Mucosa of rectum (tissue), 2 donors: ENCODE data around the gene MAGEB18.

Experiments
- H3K27ac ChIP-seq, 2 donors: one replicate each; pipeline ENCODE4 v1.7.0; 2013; ENCODE audit warnings: inconsistent platforms in 2 of 2, low read depth in 2 of 2, low read length in 2 of 2
- H3K27me3 ChIP-seq, 2 donors: one replicate each; pipeline ENCODE4 v1.7.0; 2013; ENCODE audit warnings: low read length in 2 of 2; ENCODE audit not compliant: control insufficient read depth in 2 of 2, insufficient read depth in 2 of 2
- H3K36me3 ChIP-seq, 2 donors: one replicate each; pipeline ENCODE4 v1.7.0; 2013; ENCODE audit warnings: low read length in 2 of 2; ENCODE audit not compliant: control insufficient read depth in 2 of 2, insufficient read depth in 2 of 2
- H3K4me1 ChIP-seq, 2 donors: one replicate each; pipeline ENCODE4 v1.7.0; 2013; ENCODE audit warnings: low read length in 2 of 2, mild to moderate bottlenecking in 1 of 2; ENCODE audit not compliant: control insufficient read depth in 2 of 2, insufficient read depth in 2 of 2
- H3K4me3 ChIP-seq, 2 donors: one replicate each; pipeline ENCODE4 v1.7.0; 2013; ENCODE audit warnings: low read length in 2 of 2
- H3K9ac ChIP-seq, 2 donors: one replicate each; pipeline ENCODE4 v1.7.0; 2013; ENCODE audit warnings: low read length in 2 of 2, low read depth in 1 of 2, mild to moderate bottlenecking in 1 of 2
- H3K9me3 ChIP-seq, 2 donors: one replicate each; pipeline ENCODE4 v1.7.0; 2013; ENCODE audit warnings: low read length in 2 of 2; ENCODE audit not compliant: control insufficient read depth in 2 of 2
- donor health status: healthy.
- donor health status: Normal muscosa, but diverticular disease.

MAGEB18 gene

DNA sequence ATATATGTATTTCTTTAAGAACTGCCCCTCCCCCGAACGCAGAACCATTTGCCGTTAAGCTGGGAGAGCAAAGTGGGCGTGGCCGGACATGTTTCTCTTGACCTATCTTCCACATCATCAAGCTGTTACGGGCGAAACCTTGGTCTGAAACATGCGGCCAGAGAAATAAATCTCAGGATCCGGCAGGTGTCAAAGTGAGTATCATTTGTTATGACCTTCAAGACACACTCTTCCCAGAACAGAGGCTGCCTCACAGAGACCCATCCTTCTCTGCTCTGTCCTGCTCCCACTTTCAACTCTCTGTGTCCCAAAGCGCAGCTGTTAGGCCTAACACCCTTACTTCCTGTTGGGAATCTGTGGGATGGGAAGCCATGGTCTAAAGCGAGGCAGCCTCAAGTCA is at the start of gene MAGEB18:
TSS of gene MAGEB18 (plus strand) at position 70 of the 400 bp plus-strand sequence. CDS start 643 bp downstream, outside the sequence.
- no peak within 1 kb of the TSS for H3K9ac ChIP-seq
- H3K9me3 ChIP-seq: no peaks in the 10 kb centered on the region
- H3K36me3 ChIP-seq: no peaks in the 10 kb centered on the region
- H3K4me3 ChIP-seq: no peak within 1 kb of the TSS
- no peak within 1 kb of the TSS for H3K27ac ChIP-seq
- no peaks in the 10 kb centered on the region for H3K4me1 ChIP-seq
- no peaks in the 10 kb centered on the region for H3K27me3 ChIP-seq

DNA sequence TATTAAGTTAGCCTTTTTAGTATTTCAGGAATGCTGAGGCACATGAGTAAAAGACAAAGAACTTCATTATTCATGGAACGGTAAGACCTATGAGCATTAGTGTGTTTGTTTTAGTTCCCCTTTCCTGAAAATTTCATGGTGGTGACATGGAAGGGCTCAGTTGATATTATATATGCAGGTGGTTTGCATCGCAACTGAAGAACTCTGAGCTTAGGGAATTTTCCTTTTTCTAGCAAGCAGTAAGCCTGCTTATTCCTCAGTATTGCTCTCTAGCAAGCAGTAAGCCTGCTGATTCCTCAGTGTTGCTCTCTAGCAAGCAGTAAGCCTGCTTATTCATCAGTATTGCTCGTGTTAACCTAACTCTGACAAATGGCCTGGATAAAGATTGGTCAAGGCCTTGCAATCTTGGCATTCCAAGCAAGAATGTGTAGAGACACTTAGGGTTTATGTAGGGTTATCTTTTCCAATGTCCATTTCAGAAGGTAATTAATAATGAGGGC is 37.7 kb upstream of the MAGEB18 start:
- H3K4me3 ChIP-seq: no peak overlapping the region
- H3K9ac ChIP-seq: no peak overlapping the region
- no peaks in the 10 kb centered on the region for H3K9me3 ChIP-seq
- H3K27me3 ChIP-seq: no peaks in the 10 kb centered on the region
- no peaks in the 10 kb centered on the region for H3K4me1 ChIP-seq
- no peak overlapping the region for H3K27ac ChIP-seq
- H3K36me3 ChIP-seq: no peaks in the 10 kb centered on the region

GRCh38 chrX:26109142-26109541 is 29.0 kb upstream of the MAGEB18 start:
- Histone ChIP-seq H3K27ac (no peak overlapping the region), H3K4me3 (no peak overlapping the region), H3K9me3 (no peaks in the 10 kb centered on the region), H3K27me3 (no peaks in the 10 kb centered on the region), H3K4me1 (no peaks in the 10 kb centered on the region), H3K36me3 (no peaks in the 10 kb centered on the region), H3K9ac (no peak overlapping the region)

DNA sequence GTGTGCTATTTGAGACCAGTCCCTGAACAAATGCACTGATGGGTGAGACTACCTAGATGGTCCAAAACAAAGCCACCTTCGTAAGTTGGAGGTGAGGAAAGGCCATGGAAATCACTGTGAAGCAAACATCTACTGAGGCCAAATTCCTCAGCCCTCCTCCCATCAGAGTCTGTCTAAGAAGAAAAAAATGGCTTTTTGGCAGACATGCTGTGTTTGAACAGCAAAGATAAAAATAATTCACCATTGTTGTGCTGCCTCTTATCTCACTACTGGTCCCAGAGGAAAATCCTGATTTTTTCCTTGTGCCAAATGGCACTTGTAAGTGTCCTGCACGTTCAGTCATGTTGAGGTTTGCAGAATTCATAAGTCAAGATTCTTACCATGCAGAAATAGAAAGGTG is 7.9 kb downstream of the MAGEB18 start:
- H3K9ac ChIP-seq: no peak overlapping the region
- no peak overlapping the region for H3K4me3 ChIP-seq
- H3K4me1 ChIP-seq: no peaks in the 10 kb centered on the region
- no peaks in the 10 kb centered on the region for H3K36me3 ChIP-seq
- H3K27ac ChIP-seq: no peak overlapping the region
- H3K9me3 ChIP-seq: no peaks in the 10 kb centered on the region
- H3K27me3 ChIP-seq: no peaks in the 10 kb centered on the region

GRCh38 chrX:26160301-26160700 is 22.2 kb downstream of the MAGEB18 start, which contains the start of gene MAGEB6B:
MAGEB6B (plus strand) TSS chrX:26160601; CDS start chrX:26160601, 0 bp downstream.
- H3K4me1 ChIP-seq: no peaks in the 10 kb centered on the region
- H3K36me3 ChIP-seq: no peaks in the 10 kb centered on the region
- no peak within 1 kb of the TSS for H3K27ac ChIP-seq

More at GRCh38 chrX:26160301-26160700, 22.2 kb downstream of the MAGEB18 start, which contains the start of gene MAGEB6B:
- no peak within 1 kb of the TSS for H3K9ac ChIP-seq
- no peaks in the 10 kb centered on the region for H3K27me3 ChIP-seq
- H3K9me3 ChIP-seq: no peaks in the 10 kb centered on the region
- no peak within 1 kb of the TSS for H3K4me3 ChIP-seq
